Activated T-cell treated with anti-CD3 and anti-CD28 coated beads for 48 hours (primary cell): ENCODE data around the gene PLK3.
"Not testable (repeated sequence)": the region's sequence is repeated elsewhere in the genome, so short reads cannot be mapped to it uniquely, and the experiment has no call there.

Experiments
- DNase-seq: peaks from one replicate; pipeline ENCODE4 v3.0.0-alpha.2; 2020; ENCODE audit warnings: low read depth

The PLK3 gene

DNA sequence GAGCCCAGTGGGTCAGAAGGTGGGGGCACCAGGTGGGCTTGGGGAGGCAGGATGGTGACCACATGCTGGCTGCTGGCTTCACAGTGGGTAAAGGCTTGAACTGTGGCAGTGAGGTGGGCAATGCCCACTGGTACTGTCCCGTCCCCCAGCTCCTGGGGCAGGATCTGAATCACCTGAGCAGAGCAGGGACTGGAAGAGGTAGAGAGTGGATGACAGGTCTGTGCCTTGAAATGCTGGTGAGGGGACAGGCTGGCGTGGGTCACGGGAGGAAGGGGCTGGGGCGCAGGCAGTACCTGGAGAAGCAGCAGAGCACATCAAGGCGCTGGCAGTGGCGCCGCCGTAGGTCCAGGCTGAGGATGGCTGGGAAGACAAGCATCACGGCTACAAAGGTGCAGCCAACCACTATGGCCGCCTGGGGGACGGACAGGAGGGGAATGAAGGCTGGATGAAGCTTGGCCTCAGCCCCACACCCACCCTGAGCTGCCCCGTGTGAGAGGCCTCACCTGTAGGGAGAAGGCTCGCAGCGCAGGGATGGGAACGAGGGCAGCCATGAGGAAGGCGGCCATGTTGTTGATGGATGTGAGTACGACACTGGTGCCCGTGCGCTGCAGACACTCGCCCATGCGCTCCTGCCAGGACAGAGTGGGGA is 27.9 kb downstream of the PLK3 start:
- no peak for DNase-seq

DNA sequence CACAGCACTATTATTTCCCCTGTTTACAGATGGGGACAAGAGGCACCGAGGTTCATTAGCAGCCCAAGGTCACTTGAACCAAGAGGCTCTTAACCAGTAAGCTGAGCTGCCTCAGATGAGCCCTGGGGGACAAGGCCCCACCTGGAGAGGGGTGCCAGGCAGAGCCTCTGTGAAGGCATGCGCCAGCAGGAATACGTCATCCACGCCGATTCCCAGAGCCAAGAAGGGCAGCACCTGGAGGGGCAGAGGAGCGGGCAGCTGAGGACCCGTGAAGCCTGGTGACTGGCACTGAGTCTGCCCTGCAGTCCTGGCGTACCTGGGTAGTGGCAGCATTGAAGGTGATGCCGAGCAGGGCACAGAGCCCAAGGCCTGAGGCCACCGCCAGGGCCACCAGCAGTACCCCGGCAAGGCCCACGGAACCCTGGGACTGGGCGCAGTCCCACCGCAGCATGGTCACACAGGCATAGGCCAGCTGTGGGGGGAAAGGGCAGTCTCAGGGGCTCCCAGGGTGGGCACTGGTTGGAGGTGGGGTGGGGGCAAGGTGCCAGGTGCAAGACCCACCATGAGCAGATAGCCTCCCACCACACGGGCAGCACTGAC is 28.8 kb downstream of the PLK3 start:
- no peak for DNase-seq

DNA sequence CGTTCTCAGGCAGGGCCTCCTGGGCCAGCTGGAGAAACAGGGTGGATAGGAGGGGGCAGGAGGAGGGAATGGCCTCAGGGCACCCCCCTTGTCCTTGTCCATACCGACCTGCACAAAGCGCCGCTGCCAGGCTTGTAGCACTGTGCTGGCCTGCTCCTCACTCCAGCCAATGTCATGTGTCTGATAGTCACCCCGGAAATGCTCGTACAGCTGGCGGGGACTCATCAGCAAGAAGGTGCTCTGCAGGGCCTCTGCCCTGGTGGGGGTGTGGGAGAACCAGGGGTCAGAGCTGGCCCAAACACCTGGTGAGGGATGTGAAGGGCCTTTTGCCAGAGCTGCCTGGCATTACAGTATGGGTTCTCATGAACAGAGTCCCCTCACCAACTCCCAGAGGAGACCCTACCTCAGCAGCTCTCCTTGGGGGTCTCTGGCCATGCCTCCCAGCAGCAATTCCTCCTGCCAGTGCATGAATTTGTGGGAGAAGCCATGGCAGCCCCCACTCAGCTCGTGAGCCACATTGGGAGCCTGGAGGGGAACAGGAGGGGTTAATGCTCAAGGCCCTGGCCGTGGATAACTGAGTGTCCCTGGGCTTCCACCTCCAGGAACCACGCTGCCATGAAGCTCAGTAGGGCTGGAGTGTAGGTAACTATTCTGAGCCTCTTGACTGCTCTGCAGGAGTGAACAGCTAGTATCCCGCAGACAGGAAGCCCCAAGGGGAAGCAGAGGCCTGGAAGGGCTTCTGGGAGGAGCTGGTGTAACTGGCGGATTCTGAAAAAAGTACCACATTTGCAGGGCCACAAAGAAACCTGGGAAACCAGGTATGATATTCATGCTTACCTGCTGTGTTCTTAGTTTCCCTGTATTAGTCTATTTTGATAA is 29.6 kb downstream of the PLK3 start:
- DNase-seq = no peak

DNA sequence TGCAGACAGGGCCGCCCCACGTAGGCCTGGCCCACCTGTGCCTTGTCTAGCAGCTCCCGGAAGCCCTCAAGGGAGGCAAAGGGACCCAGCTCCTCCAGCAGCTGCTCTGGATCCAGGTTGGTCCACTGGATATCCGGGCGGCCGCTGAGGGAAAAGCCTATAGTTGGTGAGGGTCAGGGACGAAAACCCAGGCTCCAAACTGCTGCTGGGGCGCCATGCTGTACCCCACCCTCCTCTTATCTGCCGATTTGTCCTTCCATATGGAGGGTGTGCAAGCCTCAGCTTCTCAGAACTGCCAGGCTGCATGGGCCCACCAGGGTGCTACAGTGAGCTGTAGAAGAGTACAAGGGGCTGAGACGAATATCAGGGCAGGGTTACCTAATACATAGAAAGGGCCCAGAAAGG is 30.7 kb downstream of the PLK3 start:
- DNase-seq = no peak

DNA sequence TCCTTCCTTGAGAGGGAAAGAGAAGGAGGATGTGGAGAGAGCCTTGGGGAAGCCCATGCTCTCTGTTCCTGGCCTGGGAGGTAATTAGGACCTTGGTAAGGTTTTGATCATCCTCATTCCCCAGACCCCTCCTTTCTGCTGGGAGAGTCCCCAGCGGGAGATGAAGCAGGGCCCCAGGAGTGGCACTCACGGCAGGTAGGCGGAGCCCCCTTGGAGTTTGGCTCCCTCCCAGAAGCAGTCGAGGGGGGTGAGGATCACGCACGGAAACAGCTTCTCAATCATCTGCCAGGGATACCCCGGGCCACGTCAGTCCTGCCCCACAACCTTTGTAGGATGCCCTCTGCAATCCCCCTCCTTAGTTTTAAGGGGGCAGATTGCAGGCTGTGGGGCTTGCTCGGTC is 31.3 kb downstream of the PLK3 start:
- DNase-seq = no peak

DNA sequence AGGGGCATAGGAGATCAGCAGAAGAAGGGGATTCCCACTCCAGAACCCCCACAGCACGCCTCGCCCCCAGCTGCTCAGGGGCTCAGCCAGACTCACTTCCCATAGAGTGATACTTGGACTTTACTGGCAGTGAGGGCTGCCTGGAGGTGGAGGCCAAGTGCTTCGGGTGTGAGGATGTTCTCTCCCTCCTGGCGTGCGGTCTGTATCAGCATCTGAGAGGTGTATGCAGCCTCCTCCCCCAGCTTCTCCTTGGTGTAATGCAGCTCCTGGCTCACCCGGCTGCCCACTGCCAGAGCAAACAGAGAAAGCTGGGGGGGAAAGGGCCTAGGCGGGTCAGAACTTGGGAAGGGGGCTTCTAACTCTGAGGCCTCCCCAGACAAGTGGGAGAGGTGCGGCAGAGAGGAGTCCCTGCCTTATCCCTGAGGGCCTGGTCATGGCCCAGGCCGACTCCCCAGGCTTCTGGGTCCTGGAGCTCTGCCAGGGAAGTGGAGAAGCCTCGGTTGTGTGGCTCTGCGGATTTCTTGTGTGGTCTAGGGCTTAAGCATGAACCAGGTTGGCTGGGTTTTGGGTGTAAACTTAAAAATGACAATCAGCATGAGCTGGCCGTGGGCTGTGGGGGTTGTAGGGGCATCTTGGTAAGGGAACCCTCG is 32.0 kb downstream of the PLK3 start:
- no peak for DNase-seq

DNA sequence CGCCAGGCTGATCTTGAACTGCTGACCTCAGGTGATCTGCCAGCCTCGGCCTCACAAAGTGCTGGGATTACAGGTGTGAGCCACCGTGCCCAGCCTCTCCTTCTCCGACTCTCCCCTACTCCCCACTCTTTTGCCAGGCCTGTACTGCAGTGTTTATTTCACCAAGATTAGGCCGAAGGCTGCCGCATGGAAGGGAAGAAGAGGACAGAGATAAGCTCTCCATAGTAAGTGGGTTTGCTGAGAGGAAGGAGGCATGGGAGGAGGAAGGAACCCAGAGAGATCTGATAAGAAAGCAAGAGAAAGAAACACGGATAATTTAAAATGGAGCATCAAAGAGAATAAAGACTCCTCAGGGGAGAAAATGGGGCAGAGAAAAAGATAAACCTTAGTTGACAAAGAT is 34.2 kb downstream of the PLK3 start:
- DNase-seq = no peak

DNA sequence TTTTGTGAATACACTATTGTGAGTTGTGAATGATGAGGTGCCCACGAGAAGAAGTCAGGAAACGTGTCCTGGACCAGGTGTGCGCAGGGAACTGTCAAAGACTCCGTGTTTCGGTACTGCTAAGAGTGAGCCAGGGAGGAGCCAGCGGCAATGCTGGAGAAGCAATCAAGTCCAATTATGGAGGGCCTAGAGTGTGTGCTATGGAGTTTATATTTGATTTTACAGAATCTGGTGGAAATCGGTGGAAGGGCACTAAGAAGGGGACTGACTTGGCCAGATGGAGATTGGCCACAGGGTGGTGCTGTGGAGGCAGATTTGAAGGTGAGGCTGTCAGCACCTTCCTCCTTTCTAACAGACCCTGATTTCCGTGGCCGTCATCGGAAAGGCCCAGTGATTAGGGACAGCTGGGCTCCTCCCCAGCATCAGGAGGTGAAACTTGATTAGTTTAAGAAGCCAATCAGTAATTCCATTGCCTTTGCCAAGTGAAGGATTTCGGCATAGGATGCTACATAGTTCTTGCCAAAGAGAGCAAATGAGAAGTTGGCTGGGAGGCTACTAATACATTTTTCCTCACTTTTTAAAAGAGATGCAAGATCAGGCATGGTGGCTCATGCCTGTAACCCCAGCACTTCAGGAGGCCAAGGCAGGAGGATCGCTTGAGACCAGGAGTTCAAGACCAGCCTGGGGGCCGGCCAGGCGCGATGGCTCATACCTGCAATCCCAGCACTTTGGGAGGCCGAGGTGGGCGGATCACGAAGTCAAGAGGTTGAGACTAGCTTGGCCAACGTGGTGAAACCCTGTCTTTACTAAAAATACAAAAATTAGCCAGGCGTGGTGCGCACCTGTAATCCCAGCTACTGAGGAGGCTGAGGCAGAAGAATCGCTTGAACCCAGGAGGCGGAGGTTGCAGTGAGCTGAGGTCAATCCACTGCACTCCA is 35.8 kb downstream of the PLK3 start:
- peak; percentile 82 for DNase-seq

DNA sequence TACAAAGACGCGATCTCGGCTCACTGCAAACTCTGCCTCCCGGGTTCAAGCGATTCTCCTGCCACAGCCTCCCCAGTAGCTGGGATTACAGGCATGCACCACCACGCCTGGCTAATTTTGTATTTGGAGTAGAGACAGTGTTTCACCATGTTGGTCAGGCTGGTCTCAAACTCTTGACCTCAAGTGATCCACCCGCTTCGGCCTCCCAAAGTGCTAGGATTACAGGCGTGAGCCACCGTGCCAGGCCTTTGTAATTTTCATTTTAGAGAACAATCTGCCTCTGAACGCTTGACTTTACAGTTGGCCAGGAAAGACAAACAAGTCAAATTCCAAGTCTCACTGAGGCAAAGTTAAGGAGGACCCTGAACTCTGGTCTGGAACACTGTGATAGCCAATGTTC is 38.1 kb downstream of the PLK3 start:
- not testable (repeated sequence) for DNase-seq

DNA sequence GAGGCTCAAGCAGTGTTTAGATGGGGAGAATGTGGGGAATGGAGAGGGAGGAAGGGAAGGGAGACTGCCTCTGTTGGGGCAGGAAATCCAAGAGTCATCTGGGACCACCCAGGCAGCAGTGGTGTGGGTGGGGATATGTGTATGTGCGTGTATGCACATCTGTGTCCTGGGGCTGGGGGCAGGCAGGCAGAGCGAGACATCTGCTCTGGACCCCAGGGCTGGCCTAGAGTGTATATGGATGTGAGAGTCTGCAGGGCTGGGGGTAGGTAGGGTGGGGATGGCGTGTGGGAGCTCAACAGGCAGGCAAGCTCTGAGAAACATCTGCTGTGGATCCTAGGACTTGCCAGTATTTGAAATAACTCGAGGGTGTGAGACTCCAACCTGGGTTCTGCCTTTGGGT is 39.4 kb downstream of the PLK3 start:
- DNase-seq = no peak

DNA sequence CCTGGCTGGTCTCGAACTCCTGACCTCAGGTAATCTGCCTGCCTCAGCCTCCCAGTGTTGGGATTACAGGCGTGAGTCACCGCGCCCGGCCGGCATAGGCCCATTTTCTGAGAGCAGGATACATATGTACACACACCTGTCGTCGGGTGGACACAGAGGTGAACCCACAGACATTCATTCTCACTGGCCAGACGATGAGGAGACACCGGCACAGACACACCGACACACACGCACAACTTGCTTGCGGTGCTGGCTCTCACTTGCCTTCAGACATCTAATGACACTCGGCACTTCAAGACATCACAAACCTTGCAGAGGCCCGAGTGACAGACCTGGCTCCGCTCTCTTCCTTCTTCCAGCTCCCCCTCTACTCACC is 42.3 kb downstream of the PLK3 start:
- DNase-seq = no peak

DNA sequence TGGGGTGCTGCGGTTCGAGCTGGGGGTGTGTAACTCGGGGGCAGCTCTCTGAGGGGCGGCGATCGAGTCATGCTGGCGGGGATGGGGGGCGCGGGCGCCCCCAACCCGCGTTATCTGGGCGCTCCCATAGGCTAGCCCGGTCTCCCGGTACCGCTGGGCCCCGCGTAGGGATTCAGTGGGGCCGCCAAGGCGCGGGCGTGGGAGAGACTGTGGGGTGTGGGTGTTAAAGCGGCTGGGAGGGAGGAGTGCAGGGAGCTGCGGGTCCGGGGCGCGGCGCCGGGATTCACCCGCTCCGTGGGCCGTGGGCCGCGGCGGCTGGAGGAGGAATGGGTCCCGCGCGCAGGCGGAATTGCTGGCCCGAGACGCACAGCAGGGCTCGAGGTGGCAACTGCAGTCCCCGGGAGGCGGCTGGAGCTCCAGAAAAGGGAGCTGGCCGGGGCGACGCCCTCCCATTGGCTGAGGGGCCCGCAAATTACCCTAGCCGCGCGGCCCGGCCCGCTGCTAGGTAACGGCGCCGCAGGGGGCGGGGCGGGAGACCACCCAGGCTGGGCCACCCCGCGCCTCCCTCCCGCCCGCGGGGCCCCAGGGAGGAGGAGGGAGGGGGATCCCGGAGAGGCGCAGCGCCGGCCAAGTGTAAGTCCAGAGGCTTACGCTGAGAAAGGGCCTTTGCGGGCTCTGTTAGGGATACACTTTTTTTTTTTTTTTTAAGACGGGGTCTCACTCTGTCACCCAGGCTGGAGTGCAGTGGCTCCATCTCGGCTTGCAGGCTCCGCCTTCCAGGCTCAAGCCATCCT is 42.9 kb downstream of the PLK3 start, which contains the start of gene PTCH2:
Gene PTCH2, minus strand, starts transcription at position 392 of the 794 bp plus-strand sequence. Its CDS starts 321 bp downstream, at position 71.
- no peak for DNase-seq

DNA sequence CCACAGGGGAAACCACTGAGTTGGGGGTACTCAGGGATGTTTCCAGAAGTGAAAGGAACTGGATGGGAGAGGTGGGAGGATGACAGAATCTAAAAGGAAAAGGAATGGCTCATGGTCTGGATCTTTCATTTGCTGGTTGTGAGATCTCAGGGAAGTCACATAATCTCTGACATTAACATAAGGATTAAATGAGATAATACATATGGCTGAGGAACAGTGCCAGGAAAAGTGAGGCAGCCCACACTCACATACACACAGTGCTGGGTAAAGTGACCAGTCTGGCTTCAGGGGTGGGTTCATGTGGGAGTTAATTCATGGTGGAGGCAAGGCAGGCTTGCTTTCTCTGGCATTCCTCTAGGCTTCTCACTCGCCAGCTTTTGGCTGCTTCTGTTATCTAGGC is 46.8 kb downstream of the PLK3 start:
- no peak for DNase-seq

DNA sequence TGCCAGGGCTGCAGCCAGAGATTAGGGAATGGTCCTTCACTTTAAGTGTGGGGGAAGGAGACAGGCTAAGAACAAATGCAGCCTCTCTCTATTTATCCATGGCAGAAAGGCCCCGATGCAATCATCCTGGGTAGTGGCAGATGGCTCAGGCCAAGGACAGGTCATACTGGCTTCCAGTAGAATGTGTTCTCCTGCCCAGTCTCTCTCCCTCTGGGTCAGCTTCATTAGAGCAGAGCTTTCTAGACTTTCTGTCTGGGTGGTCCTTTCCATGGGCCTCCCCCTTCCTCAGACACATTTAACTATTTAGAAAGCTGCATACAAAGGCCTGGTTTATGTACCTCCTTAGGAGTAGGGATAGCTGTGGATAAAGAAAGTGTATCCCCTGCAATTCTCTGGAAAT is 47.7 kb downstream of the PLK3 start:
- no peak for DNase-seq

DNA sequence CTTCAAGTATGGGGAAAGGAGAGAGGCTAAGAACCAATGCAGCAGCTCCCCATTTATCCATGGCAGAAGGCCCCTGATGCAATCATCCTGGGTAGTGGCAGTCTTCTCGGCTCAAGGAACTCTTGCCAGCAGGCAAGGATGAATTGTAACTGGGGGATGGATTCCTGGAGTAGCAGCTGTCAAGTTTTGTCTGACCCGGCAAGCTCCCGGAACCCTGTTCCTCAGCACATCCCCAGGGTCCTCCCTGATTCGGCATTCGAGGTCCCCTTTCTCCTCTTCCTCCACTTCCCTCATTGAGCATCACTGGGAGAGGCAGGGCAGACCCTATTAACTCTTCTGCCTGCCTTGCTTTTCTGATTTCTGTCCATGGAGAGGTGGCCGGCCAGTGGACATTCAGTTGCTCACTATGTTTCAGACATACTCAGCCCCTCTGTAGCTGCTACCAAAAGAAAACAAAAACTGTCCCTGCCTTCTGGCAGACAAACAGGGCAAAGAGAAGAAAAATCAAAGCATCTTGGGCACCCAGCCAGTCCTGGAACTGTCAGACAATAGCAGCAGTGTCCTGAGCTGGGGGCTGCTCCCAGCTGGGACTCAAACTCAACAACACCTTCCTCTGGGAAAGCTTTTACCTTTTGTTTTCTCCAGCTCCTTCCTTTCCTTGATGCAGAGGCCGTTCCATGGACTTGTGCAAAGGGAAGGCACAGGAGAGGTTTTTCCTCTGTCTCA is 48.4 kb downstream of the PLK3 start:
- no peak for DNase-seq

DNA sequence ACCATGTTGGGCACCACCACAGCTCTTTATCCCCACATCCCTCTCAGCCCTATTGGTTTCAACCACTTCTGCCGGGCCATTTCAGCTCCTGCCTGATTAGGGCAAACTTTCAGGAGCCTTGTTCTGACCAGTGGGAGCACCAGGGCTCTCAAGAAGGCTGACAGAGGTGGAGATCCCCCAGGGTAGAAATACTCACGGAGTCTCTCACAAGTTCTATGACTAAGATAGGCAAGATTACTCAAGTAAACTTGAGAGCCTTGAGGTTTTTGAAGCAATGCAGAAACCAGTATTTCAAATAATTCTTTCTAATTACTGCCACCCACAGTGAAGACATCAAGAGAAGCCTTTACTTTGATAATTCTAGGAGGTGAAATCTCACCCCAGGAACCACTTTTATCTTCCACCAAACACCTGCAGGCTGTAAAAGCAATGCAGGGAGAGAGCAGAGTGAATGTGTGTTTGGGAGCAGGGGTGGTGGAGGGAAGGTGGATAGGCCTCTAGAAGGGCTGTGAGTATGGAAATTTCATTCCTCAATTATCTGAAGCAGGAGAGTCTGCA is 49.5 kb downstream of the PLK3 start:
- DNase-seq = no peak

DNA sequence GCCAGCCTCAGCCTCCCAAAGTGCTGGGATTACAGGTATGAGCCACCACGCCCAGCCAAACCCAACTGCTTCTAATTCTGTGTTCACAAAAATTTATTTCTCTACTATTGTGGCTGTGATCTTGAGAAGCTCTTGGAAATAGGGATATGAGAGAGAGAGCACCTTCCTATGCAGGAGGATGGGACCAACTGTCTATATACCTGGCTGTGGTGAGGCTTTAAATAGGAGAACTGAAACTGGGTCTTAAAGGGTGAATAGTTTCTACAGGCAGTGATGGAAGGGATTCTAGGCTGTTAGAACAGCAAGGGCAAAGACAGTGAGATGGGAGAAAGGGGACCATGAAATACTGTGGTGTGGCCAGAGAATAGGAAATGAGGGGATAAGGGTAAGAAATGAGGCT is 51.1 kb downstream of the PLK3 start:
- no peak for DNase-seq

DNA sequence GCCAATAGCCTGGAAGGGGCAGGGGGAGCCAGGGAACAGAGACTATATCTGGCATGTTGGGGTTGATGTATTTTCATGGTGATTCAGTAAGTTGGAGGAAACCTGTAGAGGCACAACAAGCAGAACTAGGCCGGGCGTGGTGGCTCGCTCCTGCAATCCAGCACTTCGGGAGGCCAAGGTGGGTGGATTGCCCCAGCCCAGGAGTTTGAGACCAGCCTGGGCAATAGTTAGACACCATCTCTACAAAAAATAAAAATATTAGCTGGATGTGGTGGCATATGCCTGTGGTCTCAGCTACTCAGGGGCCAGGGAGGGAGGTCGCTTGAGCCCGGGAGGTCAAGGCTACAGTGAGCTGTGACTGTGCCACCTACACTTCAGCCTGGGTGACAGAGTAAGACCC is 53.0 kb downstream of the PLK3 start:
- DNase-seq = no peak

DNA sequence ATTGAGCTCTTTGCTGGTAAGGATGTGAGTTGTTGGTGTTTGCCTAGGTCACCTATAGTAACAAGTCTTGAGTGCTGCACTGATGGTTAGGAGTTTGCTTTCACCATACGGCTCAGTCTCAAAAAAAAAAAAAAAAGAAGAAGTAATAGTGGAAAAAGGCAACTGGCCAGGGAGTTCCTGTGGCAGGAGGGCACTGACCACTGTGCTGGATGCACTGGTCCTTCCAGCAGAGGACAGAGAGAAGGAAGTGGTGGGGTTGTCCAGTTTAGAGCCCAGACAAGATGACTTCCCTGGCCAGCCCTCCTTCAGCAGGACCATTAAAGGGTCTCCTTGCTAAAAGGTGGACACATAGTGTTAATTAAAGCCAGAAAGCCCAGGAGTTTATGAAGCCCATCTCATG is 54.8 kb downstream of the PLK3 start:
- DNase-seq = no peak
